Measurements from ENCODE around the gene AUTS2.

AUTS2 gene

GRCh38 chr7:70458745-70459144 lies 860.5 kb downstream of the AUTS2 start:
- DNase-seq: no peak

GRCh38 chr7:70459546-70459945 lies 861.3 kb downstream of the AUTS2 start:
- DNase-seq: no peak

- no peak for DNase-seq
These were observed 861.8 kb downstream of the AUTS2 start for GRCh38 chr7:70460071-70460470.

GRCh38 chr7:70460562-70460961 lies 862.3 kb downstream of the AUTS2 start:
- DNase-seq: no peak

GRCh38 chr7:70463352-70463938 lies 865.2 kb downstream of the AUTS2 start:
- DNase-seq: no peak

- no peak for DNase-seq
These were observed 868.6 kb downstream of the AUTS2 start for GRCh38 chr7:70466725-70467364.

- DNase-seq: no peak
These were observed 872.5 kb downstream of the AUTS2 start for GRCh38 chr7:70470746-70471145.

GRCh38 chr7:70472601-70473237 lies 874.4 kb downstream of the AUTS2 start:
- DNase-seq: no peak

GRCh38 chr7:70474639-70475234 lies 876.5 kb downstream of the AUTS2 start:
- DNase-seq: no peak

- DNase-seq: no peak
These were observed 879.0 kb downstream of the AUTS2 start for GRCh38 chr7:70477036-70478010.

GRCh38 chr7:70479153-70480021 lies 881.1 kb downstream of the AUTS2 start:
- no peak for DNase-seq

GRCh38 chr7:70480927-70481569 lies 882.8 kb downstream of the AUTS2 start:
- no peak for DNase-seq

- DNase-seq: no peak
These were observed 883.4 kb downstream of the AUTS2 start for GRCh38 chr7:70481570-70482123.

GRCh38 chr7:70484255-70484654 lies 886.0 kb downstream of the AUTS2 start:
- no peak for DNase-seq

GRCh38 chr7:70486977-70487376 lies 888.7 kb downstream of the AUTS2 start:
- no peak for DNase-seq

GRCh38 chr7:70487428-70487827 lies 889.2 kb downstream of the AUTS2 start:
- no peak for DNase-seq

- no peak for DNase-seq
These were observed 889.6 kb downstream of the AUTS2 start for GRCh38 chr7:70487886-70488285.

GRCh38 chr7:70489813-70490212 lies 891.5 kb downstream of the AUTS2 start:
- no peak for DNase-seq

GRCh38 chr7:70492625-70493024 lies 894.4 kb downstream of the AUTS2 start:
- no peak for DNase-seq

- DNase-seq: no peak
These were observed 896.2 kb downstream of the AUTS2 start for GRCh38 chr7:70494225-70495032.

Data from CD4-positive, alpha-beta T cell treated with Interleukin-15 for 1 hour (primary cell).